GM21529 (cell line): ENCODE measurements around the gene SLC5A10.
A peak's percentile ranks its signal among the peaks of the same experiment; 100 is the strongest.
"Not testable (repeated sequence)": the region's sequence is repeated elsewhere in the genome, so short reads cannot be mapped to it uniquely, and the experiment has no call there.

Experiments used
- ATAC-seq: cut with Tn5 transposase; IDR thresholded peaks from one replicate; pipeline ENCODE4 v1.9.1; 2021; ENCODE audit not compliant: unreplicated experiment

SLC5A10 gene

GRCh38 chr17:18946536-18946935, 5.4 kb upstream of the SLC5A10 start:
- ATAC-seq, result no peak

- ATAC-seq, result no peak
Observed at GRCh38 chr17:18947866-18948265, 4.1 kb upstream of the SLC5A10 start.

- no peak for ATAC-seq
Observed at GRCh38 chr17:18948476-18949006, 3.4 kb upstream of the SLC5A10 start.

GRCh38 chr17:18949566-18949965, 2.4 kb upstream of the SLC5A10 start:
- no peak for ATAC-seq

GRCh38 chr17:18950346-18950745, 1.6 kb upstream of the SLC5A10 start:
- ATAC-seq, result no peak

- no peak for ATAC-seq
Observed at GRCh38 chr17:18950944-18951905, 740 bp upstream of the SLC5A10 start.

GRCh38 chr17:18953231-18953728, 1.3 kb downstream of the SLC5A10 start:
- ATAC-seq, result no peak

- ATAC-seq, result no peak
Observed at GRCh38 chr17:18954321-18954720, 2.4 kb downstream of the SLC5A10 start.

- no peak for ATAC-seq
Observed at GRCh38 chr17:18955009-18955408, 3.0 kb downstream of the SLC5A10 start.

GRCh38 chr17:18956021-18956420, 4.1 kb downstream of the SLC5A10 start:
- ATAC-seq, result not testable (repeated sequence)

- ATAC-seq, result no peak
Observed at GRCh38 chr17:18956581-18956980, 4.6 kb downstream of the SLC5A10 start.

- no peak for ATAC-seq
Observed at GRCh38 chr17:18957831-18958230, 5.9 kb downstream of the SLC5A10 start.

GRCh38 chr17:18958611-18959010, 6.6 kb downstream of the SLC5A10 start:
- ATAC-seq, result no peak

GRCh38 chr17:18959071-18959844, 7.3 kb downstream of the SLC5A10 start:
- no peak for ATAC-seq

GRCh38 chr17:18959845-18960240, 7.9 kb downstream of the SLC5A10 start:
- ATAC-seq, result no peak

GRCh38 chr17:18960241-18960665, 8.3 kb downstream of the SLC5A10 start:
- ATAC-seq, result no peak

GRCh38 chr17:18960803-18961511, 9.0 kb downstream of the SLC5A10 start:
- no peak for ATAC-seq

- peak; percentile 63 for ATAC-seq
Observed at GRCh38 chr17:18961634-18962493, 9.9 kb downstream of the SLC5A10 start.

- no peak for ATAC-seq
Observed at GRCh38 chr17:18962494-18962815, 10.5 kb downstream of the SLC5A10 start.
